Uterus (tissue), 2 donors: ENCODE measurements around the gene SFXN5.

Experiments used
- CTCF ChIP-seq, 4 experiments: fragments of 200-600 bp in 2 of 4; fragments of 450-650 bp in 2 of 4; sonication (generic) in 2 of 4; IDR thresholded peaks; one replicate each; pipeline ENCODE4 v1.5.1; 2016 to 2019; ENCODE audit warnings: antibody characterized with exemption in 4 of 4, mild to moderate bottlenecking in 2 of 4, moderate library complexity in 1 of 4
- POLR2A ChIP-seq, 2 donors: fragments of 450-650 bp; IDR thresholded peaks; one replicate each; pipeline ENCODE4 v1.6.1; 2016; ENCODE audit warnings: antibody characterized with exemption in 2 of 2, mild to moderate bottlenecking in 1 of 2, moderate library complexity in 1 of 2

- TF ChIP-seq CTCF (IDR thresholded peaks at IDR 0.05): no peak
- TF ChIP-seq POLR2A (IDR thresholded peaks at IDR 0.05): no peak
Measured at GRCh38 chr2:72898585-72898906, 173.0 kb downstream of the SFXN5 start.
